ENCODE data around the gene CLMN. TPM values are rescaled to one million over a fixed set of nuclear protein-coding genes. Genes with fewer than 3 reads are reported as not detected.

CLMN gene
- total RNA-seq, 2 experiments from 2014 or later, result 0.75 to 1.5 TPM

Small RNA genes within 50 kb of the gene (microRNA-seq; reads per million reads assigned to microRNA genes)
- gene MIR3173 (ENCODE audit: borderline replicate concordance), result 7.4 reads per million, percentile 24 among the genes with 10 or more reads in this experiment

Other genes with a start within 250 kb of the CLMN start
- gene DICER1, start 162.4 kb downstream of the CLMN start, total RNA-seq, result 10 to 100 TPM; 41.6 to 61.1 TPM
- 10 to 100 TPM; 27.3 to 34.2 TPM for gene SYNE3, start 196.7 kb upstream of the CLMN start, total RNA-seq
- gene GLRX5, start 215.1 kb upstream of the CLMN start, total RNA-seq, result 10 to 100 TPM; 37.9 to 44.1 TPM

Data from activated CD4-positive, alpha-beta T cell treated with anti-CD3 and anti-CD28 coated beads for 36 hours (primary cell).